Duodenal mucosa (tissue), 2 donors: ENCODE results near the gene PDS5B.

Source experiments
- H3K27ac ChIP-seq: one replicate; pipeline ENCODE4 v1.7.0; 2013; ENCODE audit warnings: low read depth, low read length
- H3K27me3 ChIP-seq, 2 donors: one replicate each; pipeline ENCODE4 v1.7.0; 2013; ENCODE audit warnings: low read length in 2 of 2, control low read depth in 1 of 2; ENCODE audit not compliant: insufficient read depth in 2 of 2, control insufficient read depth in 1 of 2
- H3K36me3 ChIP-seq, 2 donors: one replicate each; pipeline ENCODE4 v1.7.0; 2013; ENCODE audit warnings: low read length in 2 of 2, control low read depth in 1 of 2; ENCODE audit not compliant: insufficient read depth in 2 of 2, control insufficient read depth in 1 of 2
- H3K4me1 ChIP-seq, 2 donors: one replicate each; pipeline ENCODE4 v1.7.0; 2013; ENCODE audit warnings: low read length in 2 of 2, control low read depth in 1 of 2; ENCODE audit not compliant: insufficient read depth in 2 of 2, control insufficient read depth in 1 of 2
- H3K4me3 ChIP-seq, 2 donors: one replicate each; pipeline ENCODE4 v1.7.0; 2013; ENCODE audit warnings: low read length in 2 of 2, low read depth in 1 of 2
- H3K9ac ChIP-seq, 2 donors: one replicate each; pipeline ENCODE4 v1.7.0; 2013; ENCODE audit warnings: low read length in 2 of 2, low read depth in 1 of 2
- H3K9me3 ChIP-seq, 2 donors: one replicate each; pipeline ENCODE4 v1.7.0; 2013; ENCODE audit warnings: low read length in 2 of 2, control low read depth in 1 of 2; ENCODE audit not compliant: control insufficient read depth in 1 of 2

PDS5B gene

GRCh38 chr13:32642316-32642715 lies 56.1 kb downstream of the PDS5B start:
- Histone ChIP-seq H3K4me1 (peaks cover 10 to 12% of the 10 kb centered on the region in 2 donors), H3K27ac (no peak overlapping the region), H3K4me3 (no peak overlapping the region), H3K36me3 (no peaks in the 10 kb centered on the region), H3K27me3 (no peaks in the 10 kb centered on the region), H3K9ac (no peak overlapping the region), H3K9me3 (no peaks in the 10 kb centered on the region)

GRCh38 chr13:32642858-32643257 lies 56.6 kb downstream of the PDS5B start:
- no peaks in the 10 kb centered on the region for H3K27me3 ChIP-seq
- H3K27ac ChIP-seq, result no peak overlapping the region
- H3K36me3 ChIP-seq, result no peaks in the 10 kb centered on the region
- no peak overlapping the region for H3K9ac ChIP-seq
- H3K4me3 ChIP-seq, result no peak overlapping the region
- peaks cover 10 to 12% of the 10 kb centered on the region in 2 donors for H3K4me1 ChIP-seq
- H3K9me3 ChIP-seq, result no peaks in the 10 kb centered on the region

GRCh38 chr13:32645854-32646253 lies 59.6 kb downstream of the PDS5B start:
- H3K4me1 ChIP-seq, result peaks cover 10 to 12% of the 10 kb centered on the region in 2 donors

GRCh38 chr13:32647926-32648325 lies 61.7 kb downstream of the PDS5B start:
- H3K36me3 ChIP-seq, result no peaks in the 10 kb centered on the region
- H3K27ac ChIP-seq, result no peak overlapping the region
- H3K27me3 ChIP-seq, result no peaks in the 10 kb centered on the region
- H3K9me3 ChIP-seq, result no peaks in the 10 kb centered on the region
- H3K4me3 ChIP-seq, result no peak overlapping the region
- peaks cover 0 to 7% of the 10 kb centered on the region in 2 donors for H3K4me1 ChIP-seq
- H3K9ac ChIP-seq, result no peak overlapping the region

More at GRCh38 chr13:32645854-32646253, 59.6 kb downstream of the PDS5B start:
- no peaks in the 10 kb centered on the region for H3K27me3 ChIP-seq
- H3K36me3 ChIP-seq, result no peaks in the 10 kb centered on the region
- no peaks in the 10 kb centered on the region for H3K9me3 ChIP-seq
- H3K4me3 ChIP-seq, result no peak overlapping the region
- no peak overlapping the region for H3K27ac ChIP-seq
- no peak overlapping the region for H3K9ac ChIP-seq

- peaks cover 0 to 1% of the 10 kb centered on the region in 2 donors for H3K4me1 ChIP-seq
- H3K4me3 ChIP-seq, result no peak overlapping the region
- H3K27ac ChIP-seq, result no peak overlapping the region
- H3K36me3 ChIP-seq, result no peaks in the 10 kb centered on the region
- peaks cover 0 to 2% of the 10 kb centered on the region in 2 donors for H3K9me3 ChIP-seq
- no peaks in the 10 kb centered on the region for H3K27me3 ChIP-seq
- H3K9ac ChIP-seq, result no peak overlapping the region
Observed at GRCh38 chr13:32650705-32651311, 64.6 kb downstream of the PDS5B start.

GRCh38 chr13:32657309-32657708 lies 71.1 kb downstream of the PDS5B start:
- no peak overlapping the region for H3K9ac ChIP-seq
- H3K27ac ChIP-seq, result no peak overlapping the region
- H3K4me1 ChIP-seq, result no peaks in the 10 kb centered on the region
- peaks cover 5% of the 10 kb centered on the region in 2 donors for H3K9me3 ChIP-seq
- H3K36me3 ChIP-seq, result peaks cover 0 to 5% of the 10 kb centered on the region in 2 donors
- H3K27me3 ChIP-seq, result no peaks in the 10 kb centered on the region
- H3K4me3 ChIP-seq, result no peak overlapping the region

- no peak overlapping the region for H3K27ac ChIP-seq
- H3K9ac ChIP-seq, result no peak overlapping the region
- H3K4me3 ChIP-seq, result no peak overlapping the region
- peaks cover 5% of the 10 kb centered on the region in 2 donors for H3K9me3 ChIP-seq
- peaks cover 0 to 5% of the 10 kb centered on the region in 2 donors for H3K36me3 ChIP-seq
- no peaks in the 10 kb centered on the region for H3K4me1 ChIP-seq
- H3K27me3 ChIP-seq, result no peaks in the 10 kb centered on the region
Observed at GRCh38 chr13:32659736-32660135, 73.5 kb downstream of the PDS5B start.

- H3K36me3 ChIP-seq, result peaks cover 0 to 5% of the 10 kb centered on the region in 2 donors
- no peaks in the 10 kb centered on the region for H3K4me1 ChIP-seq
- H3K27ac ChIP-seq, result no peak overlapping the region
- no peaks in the 10 kb centered on the region for H3K27me3 ChIP-seq
- no peak overlapping the region for H3K9ac ChIP-seq
- H3K4me3 ChIP-seq, result no peak overlapping the region
- H3K9me3 ChIP-seq, result peaks cover 5% of the 10 kb centered on the region in 2 donors
Observed at GRCh38 chr13:32660227-32660626, 74.0 kb downstream of the PDS5B start.

GRCh38 chr13:32661685-32662084 lies 75.4 kb downstream of the PDS5B start:
- no peak overlapping the region for H3K4me3 ChIP-seq
- H3K27me3 ChIP-seq, result no peaks in the 10 kb centered on the region
- H3K36me3 ChIP-seq, result peaks cover 0 to 5% of the 10 kb centered on the region in 2 donors
- no peak overlapping the region for H3K27ac ChIP-seq
- H3K9me3 ChIP-seq, result peaks cover 0 to 3% of the 10 kb centered on the region in 2 donors
- no peaks in the 10 kb centered on the region for H3K4me1 ChIP-seq
- H3K9ac ChIP-seq, result no peak overlapping the region

- Histone ChIP-seq H3K4me1 (no peaks in the 10 kb centered on the region), H3K27me3 (no peaks in the 10 kb centered on the region), H3K36me3 (peaks cover 0 to 5% of the 10 kb centered on the region in 2 donors), H3K4me3 (no peak overlapping the region), H3K9me3 (no peaks in the 10 kb centered on the region), H3K9ac (no peak overlapping the region), H3K27ac (no peak overlapping the region)
Observed at GRCh38 chr13:32663660-32664059, 77.4 kb downstream of the PDS5B start.
